DMS79 treated with DMSO at 0.1 percent for 48 hours (cell line): ENCODE results near the gene RNGTT.
"Not testable (repeated sequence)": the region's sequence is repeated elsewhere in the genome, so short reads cannot be mapped to it uniquely, and the experiment has no call there.

Experiments used
- DNase-seq: peaks from one replicate; lab custom pipeline; 2025; lab: John Stamatoyannopoulos, UW

Gene RNGTT

GRCh38 chr6:88910922-88911778, 52.3 kb downstream of the RNGTT start:
- DNase-seq = peak; percentile 36

GRCh38 chr6:88908598-88909548, 54.5 kb downstream of the RNGTT start:
- no peak for DNase-seq

GRCh38 chr6:88907148-88907547, 56.3 kb downstream of the RNGTT start:
- not testable (repeated sequence) for DNase-seq

- DNase-seq = no peak
Measured at GRCh38 chr6:88899569-88900316, 63.7 kb downstream of the RNGTT start.

- DNase-seq = no peak
Measured at GRCh38 chr6:88895911-88896310, 67.5 kb downstream of the RNGTT start.

- DNase-seq = no peak
Measured at GRCh38 chr6:88890860-88891845, 72.3 kb downstream of the RNGTT start.

GRCh38 chr6:88890394-88890793, 73.0 kb downstream of the RNGTT start:
- no peak for DNase-seq

GRCh38 chr6:88884361-88884760, 79.1 kb downstream of the RNGTT start:
- no peak for DNase-seq

- DNase-seq = no peak
Measured at GRCh38 chr6:88882536-88882935, 80.9 kb downstream of the RNGTT start.

GRCh38 chr6:88881451-88881850, 82.0 kb downstream of the RNGTT start:
- DNase-seq = no peak

GRCh38 chr6:88880021-88880420, 83.4 kb downstream of the RNGTT start:
- no peak for DNase-seq

GRCh38 chr6:88877893-88878292, 85.5 kb downstream of the RNGTT start:
- DNase-seq = no peak

GRCh38 chr6:88872962-88873361, 90.5 kb downstream of the RNGTT start:
- DNase-seq = no peak

- DNase-seq = no peak
Measured at GRCh38 chr6:88871498-88871897, 91.9 kb downstream of the RNGTT start.

GRCh38 chr6:88870717-88871330, 92.6 kb downstream of the RNGTT start:
- DNase-seq = peak; percentile 33

GRCh38 chr6:88869263-88870020, 94.0 kb downstream of the RNGTT start:
- DNase-seq = no peak

GRCh38 chr6:88867841-88868731, 95.3 kb downstream of the RNGTT start:
- no peak for DNase-seq

GRCh38 chr6:88866856-88867255, 96.6 kb downstream of the RNGTT start:
- DNase-seq = no peak

GRCh38 chr6:88865275-88865674, 98.1 kb downstream of the RNGTT start:
- DNase-seq = no peak
